BE2C (cell line): ENCODE results near the gene RALGDS.

Experiments used
- DNase-seq: peaks from one replicate; pipeline ENCODE4 v3.0.0-alpha.2; 2020
- H3K27me3 ChIP-seq: fragments of 250-450 bp; sonication (Bioruptor Pico); 2 replicates; pipeline ENCODE4 v1.5.1; 2020; ENCODE audit warnings: mild to moderate bottlenecking
- H3K36me3 ChIP-seq: fragments of 250-450 bp; sonication (Bioruptor Pico); 2 replicates; pipeline ENCODE4 v1.5.1; 2020; ENCODE audit warnings: mild to moderate bottlenecking
- H3K4me1 ChIP-seq: fragments of 250-450 bp; sonication (Bioruptor Pico); 2 replicates; pipeline ENCODE4 v1.5.1; 2020
- H3K4me3 ChIP-seq: 2 replicates; pipeline ENCODE4 v1.5.1; 2011; ENCODE audit warnings: low read depth, low read length
- H3K9me3 ChIP-seq: fragments of 250-450 bp; sonication (Bioruptor Pico); 2 replicates; pipeline ENCODE4 v1.5.1; 2020
- CTCF ChIP-seq: IDR thresholded peaks from 2 replicates; pipeline ENCODE4 v1.5.1; 2012; ENCODE audit warnings: mild to moderate bottlenecking, low read depth, low read length

The RALGDS gene

GRCh38 chr9:133105461-133105770, 15.6 kb downstream of the RALGDS start:
- no peak for DNase-seq
- no peaks in the 10 kb centered on the region for H3K27me3 ChIP-seq
- H3K4me3 ChIP-seq, result no peak overlapping the region
- H3K36me3 ChIP-seq, result peaks cover 96% of the 10 kb centered on the region
- no peaks in the 10 kb centered on the region for H3K4me1 ChIP-seq
- no peak for TF ChIP-seq CTCF
- no peaks in the 10 kb centered on the region for H3K9me3 ChIP-seq

DNA sequence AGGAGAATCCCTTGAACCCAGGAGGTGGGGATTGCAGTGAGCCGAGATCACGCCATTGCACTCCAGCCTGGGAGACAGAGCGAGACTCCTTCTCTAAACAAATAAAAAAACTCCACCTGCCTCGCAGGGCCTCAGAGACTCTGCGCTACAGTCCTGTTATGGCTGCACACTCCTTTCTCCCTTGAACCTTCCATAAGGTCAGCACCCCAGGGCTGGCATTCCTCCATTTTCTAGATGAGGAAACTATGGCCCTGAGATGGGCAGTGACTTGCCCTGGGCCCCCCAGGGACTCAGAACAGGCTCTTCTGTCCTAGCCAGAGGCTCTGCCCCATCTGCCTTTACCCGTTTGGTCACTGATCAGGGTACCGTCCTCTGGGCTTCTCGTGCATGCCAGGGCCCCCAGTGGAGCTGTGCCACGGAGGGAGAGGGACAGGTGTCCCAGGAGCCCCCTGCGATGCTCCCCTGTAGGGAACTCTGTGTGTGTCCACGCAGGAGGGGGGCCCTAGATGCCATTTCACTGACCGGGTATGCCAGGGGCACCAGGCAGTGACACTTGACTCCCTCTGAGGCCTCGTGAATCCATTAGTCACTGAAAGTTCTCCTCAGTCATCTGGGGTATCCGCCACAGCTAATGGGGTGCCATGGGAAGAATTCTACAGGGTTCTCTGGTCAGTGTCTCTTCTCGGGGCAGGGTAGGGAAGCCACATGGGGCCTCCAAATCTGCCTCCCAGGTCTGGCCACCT, 16.2 kb downstream of the RALGDS start:
- H3K4me3 ChIP-seq, result no peak overlapping the region
- no peak for DNase-seq
- H3K9me3 ChIP-seq, result no peaks in the 10 kb centered on the region
- H3K27me3 ChIP-seq, result no peaks in the 10 kb centered on the region
- H3K4me1 ChIP-seq, result no peaks in the 10 kb centered on the region
- peaks cover 96% of the 10 kb centered on the region for H3K36me3 ChIP-seq
- TF ChIP-seq CTCF, result no peak

DNA sequence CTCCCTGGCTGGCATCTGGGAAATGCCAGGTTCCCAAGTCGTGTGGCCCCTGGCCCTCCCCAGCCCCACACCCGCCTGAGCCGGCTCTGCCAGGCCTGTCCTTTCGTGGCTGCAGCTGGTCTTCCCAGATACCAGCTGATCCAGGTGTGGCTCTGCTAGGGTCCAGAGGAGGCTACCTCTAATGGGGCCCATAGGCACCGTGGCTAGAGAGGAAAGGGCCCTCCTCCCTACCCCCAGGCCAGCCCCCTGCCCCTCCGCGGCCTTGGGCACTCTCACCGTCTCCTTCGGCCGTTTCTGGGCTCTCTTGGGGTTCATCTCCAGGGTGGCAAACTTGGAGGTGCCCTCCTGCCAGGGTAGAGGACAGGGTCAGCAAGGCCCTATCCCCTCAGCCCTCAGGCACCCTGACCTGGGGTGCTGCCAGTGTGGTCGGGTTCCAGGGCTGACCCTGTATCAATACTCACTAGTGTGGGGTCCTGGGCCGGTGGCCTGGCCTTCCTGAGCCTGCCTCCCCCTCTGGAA, 17.0 kb downstream of the RALGDS start:
- peaks cover 96% of the 10 kb centered on the region for H3K36me3 ChIP-seq
- DNase-seq, result no peak

DNA sequence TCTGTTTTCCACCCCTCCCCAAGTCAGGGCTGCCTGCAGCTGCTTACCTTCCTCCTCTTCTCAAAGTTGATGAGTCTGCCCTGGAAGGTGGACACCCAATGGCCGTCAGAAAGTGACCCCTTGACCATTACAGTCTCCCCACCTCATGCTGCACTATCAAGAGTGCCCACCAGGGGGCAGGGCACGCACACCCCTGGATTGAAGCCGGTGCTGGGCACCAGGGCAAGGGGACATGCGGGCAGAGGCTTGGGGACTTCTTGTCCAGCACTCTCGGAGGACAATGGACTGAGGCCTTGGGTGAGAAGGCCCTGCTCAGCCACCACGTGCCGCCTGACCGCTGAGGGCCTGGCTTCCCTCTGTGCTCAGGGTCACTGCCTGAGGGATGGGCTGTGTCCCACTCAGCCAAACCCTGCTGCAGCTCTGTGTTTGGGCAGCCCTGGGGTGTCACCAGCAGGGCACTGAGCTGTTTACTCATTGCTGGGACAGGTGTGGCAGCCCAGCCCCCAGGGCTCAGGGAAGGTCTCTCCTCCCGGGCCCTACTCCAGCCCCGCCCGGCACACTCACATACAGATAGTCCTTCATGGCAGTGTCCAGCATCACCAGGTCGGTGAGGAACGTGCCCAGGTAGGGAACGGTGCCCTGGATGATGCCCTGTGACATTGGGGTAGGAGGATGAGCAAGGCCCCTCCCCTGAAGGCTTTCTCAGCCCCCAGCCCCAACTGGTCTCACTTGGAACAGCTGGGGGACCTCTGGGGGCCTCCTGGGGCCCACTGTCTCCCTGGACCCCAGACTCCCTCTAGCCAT, 17.7 kb downstream of the RALGDS start:
- H3K36me3 ChIP-seq, result peaks cover 96% of the 10 kb centered on the region
- no peaks in the 10 kb centered on the region for H3K9me3 ChIP-seq
- no peak overlapping the region for H3K4me3 ChIP-seq
- no peaks in the 10 kb centered on the region for H3K27me3 ChIP-seq
- TF ChIP-seq CTCF, result peak; percentile 93
- peak; percentile 67 for DNase-seq
- H3K4me1 ChIP-seq, result no peaks in the 10 kb centered on the region

More for the DNA sequence above, 17.0 kb downstream of the RALGDS start:
- no peaks in the 10 kb centered on the region for H3K9me3 ChIP-seq
- no peak for TF ChIP-seq CTCF
- H3K27me3 ChIP-seq, result no peaks in the 10 kb centered on the region
- no peak overlapping the region for H3K4me3 ChIP-seq
- H3K4me1 ChIP-seq, result no peaks in the 10 kb centered on the region

DNA sequence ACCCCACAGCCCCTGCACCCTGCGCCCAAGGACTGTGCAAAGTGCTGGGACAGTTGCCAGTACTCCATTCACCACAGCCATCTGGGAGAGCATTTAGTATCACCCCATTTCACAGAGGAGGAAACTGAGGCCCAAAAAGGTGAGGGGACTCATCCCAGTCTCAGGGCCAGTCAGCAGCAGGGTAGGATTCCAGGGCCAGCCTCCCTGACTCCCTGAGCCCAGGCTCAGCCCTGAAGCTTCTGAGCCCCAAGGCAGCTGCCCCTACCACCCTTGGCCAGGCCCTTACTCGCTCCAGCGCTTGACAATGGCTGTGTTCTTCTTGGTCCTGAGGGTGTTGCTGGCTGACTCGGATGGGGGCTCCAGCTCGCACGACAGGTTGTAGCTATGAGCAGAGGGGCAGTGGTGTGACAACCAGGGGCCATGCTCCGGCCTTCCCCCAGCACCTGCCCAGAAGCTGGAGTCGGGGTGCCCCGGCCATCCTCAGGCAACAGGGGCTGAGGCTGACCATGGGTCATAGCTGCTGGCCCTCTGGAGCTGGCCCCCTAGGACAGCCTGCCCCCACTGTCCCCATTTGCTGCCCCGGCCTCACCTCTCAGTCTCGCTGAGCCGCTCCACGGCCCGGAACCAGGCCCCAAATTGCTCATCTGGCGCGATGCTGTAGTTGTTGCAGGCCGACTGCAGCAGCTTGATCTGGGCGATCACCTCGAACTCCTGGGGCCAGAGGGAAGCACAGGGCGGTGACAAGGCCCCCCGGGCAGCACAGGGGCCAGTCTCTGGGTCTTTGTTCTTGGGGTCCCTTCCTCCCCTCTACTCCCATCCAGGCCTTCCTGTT, 18.6 kb downstream of the RALGDS start:
- no peak for TF ChIP-seq CTCF

More for the DNA sequence above, 18.6 kb downstream of the RALGDS start:
- Histone ChIP-seq H3K36me3 (peaks cover 96% of the 10 kb centered on the region), H3K4me3 (no peak overlapping the region), H3K4me1 (no peaks in the 10 kb centered on the region), H3K27me3 (no peaks in the 10 kb centered on the region), H3K9me3 (no peaks in the 10 kb centered on the region)
- DNase-seq, result no peak
